Subcutaneous abdominal adipose tissue (tissue), 5 donors: ENCODE results near the gene NSUN3.

ENCODE experiments used
- H3K27ac ChIP-seq: one replicate; pipeline ENCODE4 v1.7.0; 2013; ENCODE audit warnings: low read depth, mild to moderate bottlenecking, inconsistent platforms, low read length, moderate library complexity
- H3K27me3 ChIP-seq, 5 donors: one replicate each; pipeline ENCODE4 v1.7.0; 2013; ENCODE audit warnings: low read length in 5 of 5, inconsistent platforms in 1 of 5; ENCODE audit not compliant: control insufficient read depth in 5 of 5, insufficient read depth in 4 of 5
- H3K36me3 ChIP-seq, 5 donors: one replicate each; pipeline ENCODE4 v1.7.0; 2013; ENCODE audit warnings: low read length in 5 of 5; ENCODE audit not compliant: control insufficient read depth in 5 of 5, insufficient read depth in 5 of 5
- H3K4me1 ChIP-seq, 5 donors: one replicate each; pipeline ENCODE4 v1.7.0; 2013; ENCODE audit warnings: low read length in 5 of 5, mild to moderate bottlenecking in 3 of 5, moderate library complexity in 1 of 5; ENCODE audit not compliant: control insufficient read depth in 5 of 5, insufficient read depth in 5 of 5
- H3K4me3 ChIP-seq, 5 donors: one replicate each; pipeline ENCODE4 v1.7.0; 2013; ENCODE audit warnings: low read length in 5 of 5, low read depth in 1 of 5
- H3K9ac ChIP-seq, 5 donors: one replicate each; pipeline ENCODE4 v1.7.0; 2013; ENCODE audit warnings: low read length in 5 of 5, mild to moderate bottlenecking in 4 of 5, moderate library complexity in 3 of 5
- H3K9me3 ChIP-seq, 5 donors: one replicate each; pipeline ENCODE4 v1.7.0; 2013; ENCODE audit warnings: low read length in 5 of 5; ENCODE audit not compliant: control insufficient read depth in 5 of 5
- donor health status: healthy.
- donor health status: healthy.
- donor health status: healthy.
- donor health status: healthy.
- donor health status: healthy.

NSUN3 gene

GRCh38 chr3:94147012-94147411 lies 84.2 kb downstream of the NSUN3 start:
- Histone ChIP-seq H3K4me3 (no peak overlapping the region), H3K4me1 (no peaks in the 10 kb centered on the region), H3K27me3 (no peaks in the 10 kb centered on the region), H3K36me3 (no peaks in the 10 kb centered on the region), H3K9me3 (no peaks in the 10 kb centered on the region), H3K27ac (no peak overlapping the region), H3K9ac (no peak overlapping the region)

- Histone ChIP-seq H3K27ac (no peak overlapping the region), H3K4me3 (no peak overlapping the region)
Measured at GRCh38 chr3:94150113-94150512, 87.3 kb downstream of the NSUN3 start.

GRCh38 chr3:94156626-94157025 lies 93.8 kb downstream of the NSUN3 start:
- H3K4me3 ChIP-seq, result no peak overlapping the region
- H3K9ac ChIP-seq, result no peak overlapping the region
- no peaks in the 10 kb centered on the region for H3K4me1 ChIP-seq
- H3K27me3 ChIP-seq, result no peaks in the 10 kb centered on the region
- no peaks in the 10 kb centered on the region for H3K9me3 ChIP-seq
- H3K27ac ChIP-seq, result no peak overlapping the region
- H3K36me3 ChIP-seq, result no peaks in the 10 kb centered on the region

More at GRCh38 chr3:94150113-94150512, 87.3 kb downstream of the NSUN3 start:
- H3K27me3 ChIP-seq, result no peaks in the 10 kb centered on the region
- no peaks in the 10 kb centered on the region for H3K9me3 ChIP-seq
- H3K36me3 ChIP-seq, result no peaks in the 10 kb centered on the region
- H3K4me1 ChIP-seq, result no peaks in the 10 kb centered on the region
- H3K9ac ChIP-seq, result no peak overlapping the region

- no peak overlapping the region for H3K27ac ChIP-seq
- no peaks in the 10 kb centered on the region for H3K9me3 ChIP-seq
- no peaks in the 10 kb centered on the region for H3K4me1 ChIP-seq
- H3K4me3 ChIP-seq, result no peak overlapping the region
- H3K36me3 ChIP-seq, result no peaks in the 10 kb centered on the region
- H3K27me3 ChIP-seq, result no peaks in the 10 kb centered on the region
- H3K9ac ChIP-seq, result no peak overlapping the region
Measured at GRCh38 chr3:94158512-94158911, 95.7 kb downstream of the NSUN3 start.

- H3K36me3 ChIP-seq, result no peaks in the 10 kb centered on the region
- no peak overlapping the region for H3K27ac ChIP-seq
- no peaks in the 10 kb centered on the region for H3K4me1 ChIP-seq
- no peaks in the 10 kb centered on the region for H3K9me3 ChIP-seq
- H3K27me3 ChIP-seq, result no peaks in the 10 kb centered on the region
- no peak overlapping the region for H3K4me3 ChIP-seq
- H3K9ac ChIP-seq, result no peak overlapping the region
Measured at GRCh38 chr3:94159062-94159828, 96.4 kb downstream of the NSUN3 start.

- Histone ChIP-seq H3K9ac (no peak overlapping the region), H3K9me3 (no peaks in the 10 kb centered on the region), H3K4me1 (no peaks in the 10 kb centered on the region), H3K27ac (no peak overlapping the region), H3K27me3 (no peaks in the 10 kb centered on the region), H3K36me3 (no peaks in the 10 kb centered on the region), H3K4me3 (no peak overlapping the region)
Measured at GRCh38 chr3:94162700-94163099, 99.8 kb downstream of the NSUN3 start.

- Histone ChIP-seq H3K27ac (no peak overlapping the region), H3K4me3 (no peak overlapping the region), H3K9ac (no peak overlapping the region), H3K36me3 (no peaks in the 10 kb centered on the region), H3K27me3 (no peaks in the 10 kb centered on the region), H3K9me3 (no peaks in the 10 kb centered on the region), H3K4me1 (no peaks in the 10 kb centered on the region)
Measured at GRCh38 chr3:94167346-94167745, 104.5 kb downstream of the NSUN3 start.

GRCh38 chr3:94167796-94168195 lies 104.9 kb downstream of the NSUN3 start:
- H3K27me3 ChIP-seq, result no peaks in the 10 kb centered on the region
- H3K4me1 ChIP-seq, result no peaks in the 10 kb centered on the region
- no peak overlapping the region for H3K27ac ChIP-seq
- H3K9me3 ChIP-seq, result no peaks in the 10 kb centered on the region
- no peak overlapping the region for H3K4me3 ChIP-seq
- H3K9ac ChIP-seq, result no peak overlapping the region
- H3K36me3 ChIP-seq, result no peaks in the 10 kb centered on the region

- Histone ChIP-seq H3K27ac (no peak overlapping the region), H3K9ac (no peak overlapping the region), H3K4me3 (no peak overlapping the region), H3K27me3 (no peaks in the 10 kb centered on the region), H3K9me3 (no peaks in the 10 kb centered on the region), H3K4me1 (peaks cover 0 to 3% (median 1%) of the 10 kb centered on the region in 5 donors), H3K36me3 (no peaks in the 10 kb centered on the region)
Measured at GRCh38 chr3:94171954-94172353, 109.1 kb downstream of the NSUN3 start.

- Histone ChIP-seq H3K27me3 (no peaks in the 10 kb centered on the region), H3K9me3 (no peaks in the 10 kb centered on the region), H3K4me1 (peaks cover 0 to 6% (median 4%) of the 10 kb centered on the region in 5 donors), H3K4me3 (no peak overlapping the region), H3K36me3 (no peaks in the 10 kb centered on the region), H3K9ac (no peak overlapping the region), H3K27ac (no peak overlapping the region)
Measured at GRCh38 chr3:94172695-94173310, 109.9 kb downstream of the NSUN3 start.
